ENCODE results near the gene EXOC5.
A peak's percentile ranks its signal among the peaks of the same experiment; 100 is the strongest.

The EXOC5 gene, protein sequence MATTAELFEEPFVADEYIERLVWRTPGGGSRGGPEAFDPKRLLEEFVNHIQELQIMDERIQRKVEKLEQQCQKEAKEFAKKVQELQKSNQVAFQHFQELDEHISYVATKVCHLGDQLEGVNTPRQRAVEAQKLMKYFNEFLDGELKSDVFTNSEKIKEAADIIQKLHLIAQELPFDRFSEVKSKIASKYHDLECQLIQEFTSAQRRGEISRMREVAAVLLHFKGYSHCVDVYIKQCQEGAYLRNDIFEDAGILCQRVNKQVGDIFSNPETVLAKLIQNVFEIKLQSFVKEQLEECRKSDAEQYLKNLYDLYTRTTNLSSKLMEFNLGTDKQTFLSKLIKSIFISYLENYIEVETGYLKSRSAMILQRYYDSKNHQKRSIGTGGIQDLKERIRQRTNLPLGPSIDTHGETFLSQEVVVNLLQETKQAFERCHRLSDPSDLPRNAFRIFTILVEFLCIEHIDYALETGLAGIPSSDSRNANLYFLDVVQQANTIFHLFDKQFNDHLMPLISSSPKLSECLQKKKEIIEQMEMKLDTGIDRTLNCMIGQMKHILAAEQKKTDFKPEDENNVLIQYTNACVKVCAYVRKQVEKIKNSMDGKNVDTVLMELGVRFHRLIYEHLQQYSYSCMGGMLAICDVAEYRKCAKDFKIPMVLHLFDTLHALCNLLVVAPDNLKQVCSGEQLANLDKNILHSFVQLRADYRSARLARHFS

DNA sequence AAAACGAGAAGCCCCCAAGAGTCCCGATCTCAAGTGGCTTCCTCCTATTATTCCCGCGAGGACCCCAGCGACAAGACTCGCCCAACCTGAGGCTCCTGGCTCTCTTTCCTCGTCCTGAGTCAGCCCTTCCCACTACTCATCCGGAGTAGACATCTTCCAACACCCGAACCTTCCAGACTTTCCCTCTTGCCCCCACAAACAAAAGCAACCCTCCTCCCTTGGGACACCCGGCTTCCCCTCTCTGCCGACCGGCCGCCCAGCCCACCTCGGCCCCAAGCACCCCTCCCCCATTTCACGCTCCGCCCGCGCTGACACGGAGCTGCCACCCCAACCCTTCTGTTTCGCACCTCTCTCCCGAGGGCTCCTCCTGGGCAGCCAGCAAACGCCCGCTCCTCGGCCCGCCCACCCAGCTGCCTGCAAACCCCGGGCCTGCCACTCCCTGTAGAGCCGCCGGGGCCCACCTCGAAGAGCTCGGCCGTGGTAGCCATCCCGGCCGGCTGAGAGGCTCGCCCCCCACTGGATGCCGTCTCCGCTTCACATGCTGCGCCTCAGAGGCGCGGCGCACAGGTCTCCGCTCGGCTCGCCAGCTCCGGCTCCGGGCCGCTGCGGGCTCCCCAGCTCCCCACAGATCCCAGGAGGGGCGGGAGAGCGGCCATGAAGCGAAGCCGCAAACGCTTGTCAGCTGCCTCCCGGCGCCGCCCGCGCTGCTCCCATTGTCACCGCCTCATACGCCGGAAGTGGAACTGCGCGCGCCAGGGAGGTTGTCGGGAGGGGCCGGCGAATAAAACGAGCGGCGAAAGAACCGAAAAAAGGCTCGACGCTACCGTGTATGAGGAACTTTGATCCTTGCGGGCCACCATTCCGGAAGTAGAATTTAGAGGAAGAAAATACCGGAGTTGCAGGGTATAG lies at the start of gene EXOC5, which contains the start of gene AP5M1:
Gene EXOC5, minus strand, starts transcription at position 745 of the 909 bp plus-strand sequence. Its CDS starts 257 bp downstream, at position 488.
Gene AP5M1, plus strand, starts transcription at position 811 of the 909 bp plus-strand sequence. CDS start 344 bp downstream, outside the sequence.
- peak within 1 kb of the TSS; percentile 91 for H3K27ac ChIP-seq
- peak; percentile 70 for TF ChIP-seq ZFX (IDR thresholded peaks at IDR 0.05)
- TF ChIP-seq, protein P1, sequence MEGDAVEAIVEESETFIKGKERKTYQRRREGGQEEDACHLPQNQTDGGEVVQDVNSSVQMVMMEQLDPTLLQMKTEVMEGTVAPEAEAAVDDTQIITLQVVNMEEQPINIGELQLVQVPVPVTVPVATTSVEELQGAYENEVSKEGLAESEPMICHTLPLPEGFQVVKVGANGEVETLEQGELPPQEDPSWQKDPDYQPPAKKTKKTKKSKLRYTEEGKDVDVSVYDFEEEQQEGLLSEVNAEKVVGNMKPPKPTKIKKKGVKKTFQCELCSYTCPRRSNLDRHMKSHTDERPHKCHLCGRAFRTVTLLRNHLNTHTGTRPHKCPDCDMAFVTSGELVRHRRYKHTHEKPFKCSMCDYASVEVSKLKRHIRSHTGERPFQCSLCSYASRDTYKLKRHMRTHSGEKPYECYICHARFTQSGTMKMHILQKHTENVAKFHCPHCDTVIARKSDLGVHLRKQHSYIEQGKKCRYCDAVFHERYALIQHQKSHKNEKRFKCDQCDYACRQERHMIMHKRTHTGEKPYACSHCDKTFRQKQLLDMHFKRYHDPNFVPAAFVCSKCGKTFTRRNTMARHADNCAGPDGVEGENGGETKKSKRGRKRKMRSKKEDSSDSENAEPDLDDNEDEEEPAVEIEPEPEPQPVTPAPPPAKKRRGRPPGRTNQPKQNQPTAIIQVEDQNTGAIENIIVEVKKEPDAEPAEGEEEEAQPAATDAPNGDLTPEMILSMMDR (conservative IDR thresholded peaks at IDR 0.05), result peak; percentile 15

DNA sequence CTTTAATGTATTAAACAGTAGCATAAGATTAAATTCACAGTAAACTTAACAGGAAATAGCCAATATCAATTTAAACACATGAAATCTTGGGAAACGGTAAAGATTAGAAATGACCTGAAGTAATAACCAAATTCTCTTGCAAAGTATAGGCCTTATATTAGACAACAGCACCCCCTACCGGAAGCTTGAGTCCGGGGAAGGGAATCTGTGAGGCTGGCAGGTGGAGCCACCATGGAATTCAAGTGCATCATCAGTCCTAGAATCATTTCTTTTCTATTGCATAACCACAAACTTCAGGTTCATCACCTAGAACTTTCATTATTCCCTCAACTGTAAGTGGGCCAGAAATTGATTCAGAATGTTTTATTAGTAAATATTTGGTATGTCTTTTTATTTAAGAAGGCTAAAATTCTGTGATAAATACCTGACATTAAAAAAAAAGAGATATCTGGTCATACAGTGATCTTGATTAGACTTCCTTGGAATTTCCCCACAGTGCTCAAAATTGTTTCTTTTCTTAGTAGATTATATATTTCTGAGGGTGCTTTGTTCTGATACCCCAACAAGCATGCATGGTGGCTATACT lies 48.6 kb upstream of the EXOC5 start:
- TF ChIP-seq, protein P1 (conservative IDR thresholded peaks at IDR 0.05), result peak; percentile 91
- no peak for TF ChIP-seq ZFX (IDR thresholded peaks at IDR 0.05)

DNA sequence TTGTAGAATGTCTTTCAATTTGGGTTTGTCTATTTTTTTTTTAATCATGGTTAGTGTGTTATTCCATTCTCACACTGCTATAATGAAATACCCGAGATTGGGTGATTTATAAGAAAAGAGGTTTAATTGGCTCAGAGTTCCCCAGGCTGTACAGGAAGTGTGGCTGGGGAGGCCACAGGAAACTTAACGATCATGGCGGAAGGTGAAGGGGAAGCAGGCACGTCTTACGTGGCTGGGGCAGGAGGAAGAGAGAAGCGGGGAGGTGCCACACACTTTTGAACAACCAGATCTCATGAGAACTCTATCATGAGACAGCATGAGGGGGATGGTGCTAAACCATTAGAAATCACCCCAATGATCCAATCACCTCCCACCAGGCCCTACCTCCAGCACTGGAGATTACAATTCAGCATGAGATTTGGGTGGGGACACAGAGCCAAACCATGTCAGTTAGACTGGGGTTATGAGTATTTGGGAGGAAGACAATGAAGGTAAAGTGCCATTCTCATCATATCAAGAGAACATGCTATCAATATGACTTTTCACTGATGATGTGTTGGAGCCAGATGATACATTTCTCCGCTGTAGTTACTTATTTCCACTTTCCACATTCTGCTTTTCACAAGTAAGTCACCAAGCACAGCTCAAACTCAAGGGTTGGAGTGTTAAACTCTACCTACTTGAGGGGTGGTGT lies 45.8 kb upstream of the EXOC5 start:
- no peak for TF ChIP-seq ZFX (IDR thresholded peaks at IDR 0.05)
- TF ChIP-seq, protein P1 (conservative IDR thresholded peaks at IDR 0.05), result no peak
- H3K27ac ChIP-seq, result no peak overlapping the region

More for the DNA sequence above, 48.6 kb upstream of the EXOC5 start:
- H3K27ac ChIP-seq, result no peak overlapping the region

DNA sequence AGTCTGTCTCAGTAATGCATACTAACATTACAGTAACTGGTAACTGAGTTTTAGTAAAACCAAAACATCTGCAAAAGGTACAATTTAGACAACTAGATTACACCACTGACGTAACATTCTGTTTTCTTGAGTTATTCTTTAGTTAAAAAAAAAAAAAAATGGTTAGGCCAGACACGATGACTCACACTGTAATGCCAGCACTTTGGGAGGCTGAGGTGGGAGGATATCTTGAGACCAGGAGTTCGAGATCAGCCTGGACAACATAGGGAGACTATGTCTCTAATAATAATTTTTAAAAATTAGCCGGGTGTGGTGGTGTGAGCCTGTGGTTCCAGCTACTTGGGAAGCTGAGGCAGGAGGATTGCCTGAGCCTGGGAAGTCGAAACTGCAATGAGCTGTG lies 34.2 kb upstream of the EXOC5 start:
- TF ChIP-seq, protein P1 (conservative IDR thresholded peaks at IDR 0.05), result no peak
- H3K27ac ChIP-seq, result no peak overlapping the region

DNA sequence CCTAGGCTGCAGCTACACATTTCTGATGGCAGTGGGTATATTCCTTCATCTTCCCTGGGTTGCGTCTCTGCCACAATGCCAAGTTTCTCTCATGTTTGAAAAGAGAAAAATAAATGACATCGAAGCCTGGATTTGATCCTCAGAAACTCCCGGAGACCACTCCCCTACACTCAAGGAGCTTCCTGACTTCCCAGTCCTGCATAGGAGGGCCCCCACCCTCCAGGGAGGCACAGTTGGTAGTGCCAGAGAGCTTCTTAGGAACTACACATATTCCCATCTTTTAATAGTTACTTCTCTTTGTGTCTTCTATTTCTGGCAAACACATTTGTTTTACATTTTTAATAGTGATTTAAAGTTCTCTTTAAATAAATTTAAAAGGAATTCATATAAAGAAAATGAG lies 30.8 kb upstream of the EXOC5 start:
- TF ChIP-seq ZFX (IDR thresholded peaks at IDR 0.05), result no peak
- TF ChIP-seq, protein P1 (conservative IDR thresholded peaks at IDR 0.05), result no peak

DNA sequence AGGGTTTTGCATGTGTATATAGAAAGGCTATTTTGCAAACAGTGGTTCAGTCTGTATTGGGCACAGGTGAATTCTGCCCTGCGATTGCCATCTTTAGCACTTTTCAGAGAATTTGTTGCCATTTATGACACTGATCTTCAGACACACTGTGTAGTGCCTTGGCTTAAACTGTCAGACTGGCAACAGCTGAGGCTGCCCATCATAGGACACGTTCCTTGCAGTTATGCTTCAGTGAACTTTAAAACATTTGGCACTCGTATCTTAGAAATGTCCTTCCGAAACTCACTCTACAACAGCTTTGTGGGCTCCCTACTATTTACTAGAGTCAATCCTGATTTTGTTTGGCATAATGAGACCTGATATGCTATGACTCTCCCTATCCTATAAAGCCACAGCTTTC lies 29.1 kb upstream of the EXOC5 start:
- TF ChIP-seq, protein P1 (conservative IDR thresholded peaks at IDR 0.05), result no peak
- no peak for TF ChIP-seq ZFX (IDR thresholded peaks at IDR 0.05)
- no peak overlapping the region for H3K27ac ChIP-seq

More for the DNA sequence above, 30.8 kb upstream of the EXOC5 start:
- H3K27ac ChIP-seq, result no peak overlapping the region

Data from C4-2B (cell line).